ELR (cell line): ENCODE data around the gene LARP4.
A peak's percentile ranks its signal among the peaks of the same experiment; 100 is the strongest.
"Not testable (repeated sequence)": the region's sequence is repeated elsewhere in the genome, so short reads cannot be mapped to it uniquely, and the experiment has no call there.

Experiments used
- DNase-seq: peaks from one replicate; pipeline ENCODE4 v3.0.0-alpha.2; 2015; ENCODE audit warnings: low read depth

LARP4 gene

GRCh38 chr12:50483488-50483887 lies 82.8 kb downstream of the LARP4 start:
- DNase-seq, result no peak

- DNase-seq, result no peak
Observed at GRCh38 chr12:50488801-50489200, 88.1 kb downstream of the LARP4 start.

- DNase-seq, result not testable (repeated sequence)
Observed at GRCh38 chr12:50498119-50498518, 97.4 kb downstream of the LARP4 start.

GRCh38 chr12:50504798-50505674 lies 104.4 kb downstream of the LARP4 start, which contains the start of gene DIP2B:
Gene DIP2B (plus strand): TSS chr12:50504985. CDS start chr12:50505141, 156 bp downstream.
- peak; percentile 93 for DNase-seq

GRCh38 chr12:50505675-50506530 lies 105.2 kb downstream of the LARP4 start:
- DNase-seq, result peak; percentile 62

- DNase-seq, result no peak
Observed at GRCh38 chr12:50506753-50507473, 106.2 kb downstream of the LARP4 start.

- no peak for DNase-seq
Observed at GRCh38 chr12:50507474-50507838, 106.8 kb downstream of the LARP4 start.

- DNase-seq, result no peak
Observed at GRCh38 chr12:50507930-50508329, 107.2 kb downstream of the LARP4 start.

- DNase-seq, result no peak
Observed at GRCh38 chr12:50508414-50508813, 107.7 kb downstream of the LARP4 start.

- DNase-seq, result no peak
Observed at GRCh38 chr12:50508970-50509663, 108.4 kb downstream of the LARP4 start.

GRCh38 chr12:50514526-50515276 lies 114.0 kb downstream of the LARP4 start:
- no peak for DNase-seq

GRCh38 chr12:50515587-50515986 lies 114.9 kb downstream of the LARP4 start:
- DNase-seq, result no peak

GRCh38 chr12:50517421-50518048 lies 116.8 kb downstream of the LARP4 start:
- peak; percentile 64 for DNase-seq

GRCh38 chr12:50518090-50518489 lies 117.4 kb downstream of the LARP4 start:
- DNase-seq, result no peak

GRCh38 chr12:50519353-50519752 lies 118.7 kb downstream of the LARP4 start:
- DNase-seq, result no peak

GRCh38 chr12:50520416-50521207 lies 119.9 kb downstream of the LARP4 start:
- no peak for DNase-seq

- not testable (repeated sequence) for DNase-seq
Observed at GRCh38 chr12:50521781-50522180, 121.1 kb downstream of the LARP4 start.

GRCh38 chr12:50523772-50524171 lies 123.1 kb downstream of the LARP4 start:
- DNase-seq, result no peak

GRCh38 chr12:50524621-50525020 lies 123.9 kb downstream of the LARP4 start:
- no peak for DNase-seq

- DNase-seq, result no peak
Observed at GRCh38 chr12:50525422-50525821, 124.7 kb downstream of the LARP4 start.
